Skin epidermis (tissue), 12 donors: ENCODE results near the gene ANKRD17.
A peak's percentile ranks its signal among the peaks of the same experiment; 100 is the strongest.
"Not testable (repeated sequence)": the region's sequence is repeated elsewhere in the genome, so short reads cannot be mapped to it uniquely, and the experiment has no call there.

Source experiments
- H3K27ac ChIP-seq, 21 experiments: fragments of 200-600 bp; sonication (generic) in 11 of 21; one replicate each; pipeline ENCODE4 v1.5.0; 2020; ENCODE audit warnings: mild to moderate bottlenecking in 3 of 21, inconsistent platforms in 2 of 21, moderate library complexity in 2 of 21
- H3K4me3 ChIP-seq, 7 experiments: fragments of 200-600 bp; sonication (generic) in 2 of 7; one replicate each; pipeline ENCODE4 v1.5.0; 2020; ENCODE audit warnings: inconsistent platforms in 2 of 7, mild to moderate bottlenecking in 2 of 7, moderate library complexity in 1 of 7

ANKRD17 gene

GRCh38 chr4:73248416-73248815 lies 10.2 kb downstream of the ANKRD17 start:
- no peak overlapping the region for H3K4me3 ChIP-seq
- no peak overlapping the region for H3K27ac ChIP-seq

GRCh38 chr4:73247100-73247499 lies 11.5 kb downstream of the ANKRD17 start:
- Histone ChIP-seq H3K4me3 (no peak overlapping the region), H3K27ac (no peak overlapping the region)

GRCh38 chr4:73245955-73246354 lies 12.6 kb downstream of the ANKRD17 start:
- H3K4me3 ChIP-seq: no peak overlapping the region
- no peak overlapping the region for H3K27ac ChIP-seq

- no peak overlapping the region for H3K4me3 ChIP-seq
- H3K27ac ChIP-seq: no peak overlapping the region
Observed at GRCh38 chr4:73244945-73245601, 13.5 kb downstream of the ANKRD17 start.

- Histone ChIP-seq H3K4me3 (no peak overlapping the region), H3K27ac (no peak overlapping the region)
Observed at GRCh38 chr4:73237044-73237443, 21.6 kb downstream of the ANKRD17 start.

GRCh38 chr4:73236151-73236550 lies 22.4 kb downstream of the ANKRD17 start:
- H3K4me3 ChIP-seq: no peak overlapping the region

GRCh38 chr4:73234712-73235111 lies 23.9 kb downstream of the ANKRD17 start:
- no peak overlapping the region for H3K4me3 ChIP-seq
- H3K27ac ChIP-seq: no peak overlapping the region

More at GRCh38 chr4:73236151-73236550, 22.4 kb downstream of the ANKRD17 start:
- no peak overlapping the region for H3K27ac ChIP-seq

- H3K27ac ChIP-seq: no peak overlapping the region
Observed at GRCh38 chr4:73231518-73232487, 26.8 kb downstream of the ANKRD17 start.

GRCh38 chr4:73230865-73231517 lies 27.6 kb downstream of the ANKRD17 start:
- H3K27ac ChIP-seq: no peak overlapping the region
- no peak overlapping the region for H3K4me3 ChIP-seq

More at GRCh38 chr4:73231518-73232487, 26.8 kb downstream of the ANKRD17 start:
- no peak overlapping the region for H3K4me3 ChIP-seq

- H3K4me3 ChIP-seq, H3K27ac ChIP-seq: not testable (repeated sequence)
Observed at GRCh38 chr4:73228800-73229199, 29.8 kb downstream of the ANKRD17 start.

GRCh38 chr4:73224886-73225285 lies 33.7 kb downstream of the ANKRD17 start:
- H3K27ac ChIP-seq: peak overlapping the region in 1 of 21 experiments; percentile 6
- no peak overlapping the region for H3K4me3 ChIP-seq

GRCh38 chr4:73223258-73223650 lies 35.3 kb downstream of the ANKRD17 start:
- Histone ChIP-seq H3K27ac (peak overlapping the region in 17 of 21 experiments; percentile 18 to 89 (median 73)), H3K4me3 (peak overlapping the region in 3 of 7 experiments; percentile 38 to 60 (median 46))

- H3K27ac ChIP-seq: peak overlapping the region in 20 of 21 experiments; percentile 43 to 90 (median 80)
Observed at GRCh38 chr4:73222466-73223257, 35.9 kb downstream of the ANKRD17 start.

GRCh38 chr4:73221734-73222133 lies 36.9 kb downstream of the ANKRD17 start:
- peak overlapping the region in 3 of 21 experiments; percentile 53 to 90 (median 81) for H3K27ac ChIP-seq

More at GRCh38 chr4:73222466-73223257, 35.9 kb downstream of the ANKRD17 start:
- H3K4me3 ChIP-seq: peak overlapping the region; percentile 26 to 60 (median 39)

GRCh38 chr4:73220815-73221214 lies 37.8 kb downstream of the ANKRD17 start:
- Histone ChIP-seq H3K4me3 (no peak overlapping the region), H3K27ac (no peak overlapping the region)

More at GRCh38 chr4:73221734-73222133, 36.9 kb downstream of the ANKRD17 start:
- peak overlapping the region in 2 of 7 experiments; percentile 48 to 60 for H3K4me3 ChIP-seq

- Histone ChIP-seq H3K4me3 (no peak overlapping the region), H3K27ac (no peak overlapping the region)
Observed at GRCh38 chr4:73213916-73214653, 44.5 kb downstream of the ANKRD17 start.

GRCh38 chr4:73212982-73213730 lies 45.4 kb downstream of the ANKRD17 start:
- H3K27ac ChIP-seq: no peak overlapping the region
- H3K4me3 ChIP-seq: no peak overlapping the region

- Histone ChIP-seq H3K4me3 (no peak overlapping the region), H3K27ac (no peak overlapping the region)
Observed at GRCh38 chr4:73211968-73212367, 46.6 kb downstream of the ANKRD17 start.
